NCI-H345 treated with DMSO at 0.1 percent for 48 hours (cell line): ENCODE data around the gene ACSF2.
"Not testable (repeated sequence)": the region's sequence is repeated elsewhere in the genome, so short reads cannot be mapped to it uniquely, and the experiment has no call there.

Experiments
- DNase-seq: peaks from one replicate; lab custom pipeline; 2025; ENCODE audit not compliant: unreplicated experiment; lab: John Stamatoyannopoulos, UW

Gene ACSF2

GRCh38 chr17:50425682-50426471 is at the start of gene ACSF2:
Gene ACSF2 (plus strand): TSS chr17:50426218. CDS start chr17:50426262, 44 bp downstream.
- DNase-seq = no peak

GRCh38 chr17:50379351-50380132 is 46.5 kb upstream of the ACSF2 start:
- DNase-seq = no peak

- no peak for DNase-seq
Observed at GRCh38 chr17:50380369-50381259, 45.4 kb upstream of the ACSF2 start.

- no peak for DNase-seq
Observed at GRCh38 chr17:50381260-50381815, 44.7 kb upstream of the ACSF2 start.

- DNase-seq = no peak
Observed at GRCh38 chr17:50381920-50382319, 44.1 kb upstream of the ACSF2 start.

GRCh38 chr17:50382931-50383330 is 43.1 kb upstream of the ACSF2 start:
- no peak for DNase-seq

GRCh38 chr17:50386510-50386909 is 39.5 kb upstream of the ACSF2 start:
- no peak for DNase-seq

- no peak for DNase-seq
Observed at GRCh38 chr17:50388728-50389127, 37.3 kb upstream of the ACSF2 start.

- no peak for DNase-seq
Observed at GRCh38 chr17:50389534-50389933, 36.5 kb upstream of the ACSF2 start.

GRCh38 chr17:50392621-50393020 is 33.4 kb upstream of the ACSF2 start:
- DNase-seq = no peak

GRCh38 chr17:50393700-50394099 is 32.3 kb upstream of the ACSF2 start:
- no peak for DNase-seq

- no peak for DNase-seq
Observed at GRCh38 chr17:50394711-50395110, 31.3 kb upstream of the ACSF2 start.

GRCh38 chr17:50396261-50397110 is 29.5 kb upstream of the ACSF2 start:
- no peak for DNase-seq

GRCh38 chr17:50397111-50397918 is 28.7 kb upstream of the ACSF2 start, which contains the start of gene LRRC59:
Gene LRRC59 (minus strand): TSS chr17:50397523. CDS start chr17:50397317, 206 bp downstream.
- DNase-seq = peak; percentile 69

GRCh38 chr17:50397919-50398285 is 28.1 kb upstream of the ACSF2 start:
- no peak for DNase-seq

GRCh38 chr17:50398672-50399071 is 27.3 kb upstream of the ACSF2 start:
- DNase-seq = not testable (repeated sequence)

GRCh38 chr17:50399591-50399990 is 26.4 kb upstream of the ACSF2 start:
- DNase-seq = not testable (repeated sequence)

- DNase-seq = not testable (repeated sequence)
Observed at GRCh38 chr17:50405351-50405750, 20.7 kb upstream of the ACSF2 start.

- DNase-seq = no peak
Observed at GRCh38 chr17:50406578-50406977, 19.4 kb upstream of the ACSF2 start.
